ENCODE results near the gene ANKRD65. TPM values are rescaled to one million over a fixed set of nuclear protein-coding genes. Genes with fewer than 3 reads are reported as not detected.

ANKRD65 gene
- total RNA-seq, 1 experiment from 2014 or later = 14.7 TPM

DNA sequence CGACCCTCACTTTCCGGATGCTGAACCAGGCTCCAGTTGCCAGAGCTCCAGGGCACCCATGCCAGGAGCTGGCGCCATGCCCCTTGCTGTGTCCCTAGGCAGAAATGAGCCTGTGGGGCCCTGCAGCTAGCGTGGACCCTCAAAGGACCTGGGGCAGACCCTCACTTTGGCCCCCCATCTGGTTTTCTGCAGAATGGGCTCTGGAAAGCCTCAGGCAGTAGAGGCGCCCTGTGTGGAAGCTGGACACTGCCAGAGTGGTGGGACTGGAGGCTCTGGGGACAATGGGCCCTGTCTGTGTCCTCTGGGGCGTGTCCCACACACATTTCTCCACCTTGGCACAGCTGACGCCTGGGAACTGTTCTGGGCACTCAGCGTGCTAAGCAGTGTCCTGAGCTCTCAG lies 39.8 kb downstream of the ANKRD65 start:
- ChIA-PET CTCF (no interaction called here), POLR2A (ENCODE audit: unreplicated experiment) (no interaction called here)
- Histone ChIP-seq H2AFZ (no peak overlapping the region), H3K79me2 (ENCODE audit: low read depth) (peaks cover 10% of the 10 kb centered on the region; the same call in 1 of the 2 replicates), H4K20me1 (ENCODE audit: insufficient read depth) (no peaks in the 10 kb centered on the region), H3K9me2 (ENCODE audit: insufficient read depth) (no peaks in the 10 kb centered on the region), H3K4me2 (no peak overlapping the region), H3K4me3 (no peak overlapping the region), H3K27ac (no peak overlapping the region), H3K36me3 (ENCODE audit: low read depth) (no peaks in the 10 kb centered on the region), H3K9me3 (ENCODE audit: insufficient read depth, low read depth) (no peaks in the 10 kb centered on the region), H3F3A (ENCODE audit: insufficient read depth, low read depth) (peaks cover 20% of the 10 kb centered on the region; the same call in 1 of the 2 replicates), H3K27me3 (ENCODE audit: insufficient read depth, low read depth) (no peaks in the 10 kb centered on the region), H3K4me1 (replicated peaks; ENCODE audit: insufficient read depth) (0 out of 2 replicates have a peak, but pooled peaks cover under 1% of the 10 kb centered on the region)
- no peak for DNase-seq
- intact Hi-C loops (cut with micrococcal nuclease; ENCODE audit: unreplicated experiment) = no loop called here
- TF ChIP-seq, protein P1, sequence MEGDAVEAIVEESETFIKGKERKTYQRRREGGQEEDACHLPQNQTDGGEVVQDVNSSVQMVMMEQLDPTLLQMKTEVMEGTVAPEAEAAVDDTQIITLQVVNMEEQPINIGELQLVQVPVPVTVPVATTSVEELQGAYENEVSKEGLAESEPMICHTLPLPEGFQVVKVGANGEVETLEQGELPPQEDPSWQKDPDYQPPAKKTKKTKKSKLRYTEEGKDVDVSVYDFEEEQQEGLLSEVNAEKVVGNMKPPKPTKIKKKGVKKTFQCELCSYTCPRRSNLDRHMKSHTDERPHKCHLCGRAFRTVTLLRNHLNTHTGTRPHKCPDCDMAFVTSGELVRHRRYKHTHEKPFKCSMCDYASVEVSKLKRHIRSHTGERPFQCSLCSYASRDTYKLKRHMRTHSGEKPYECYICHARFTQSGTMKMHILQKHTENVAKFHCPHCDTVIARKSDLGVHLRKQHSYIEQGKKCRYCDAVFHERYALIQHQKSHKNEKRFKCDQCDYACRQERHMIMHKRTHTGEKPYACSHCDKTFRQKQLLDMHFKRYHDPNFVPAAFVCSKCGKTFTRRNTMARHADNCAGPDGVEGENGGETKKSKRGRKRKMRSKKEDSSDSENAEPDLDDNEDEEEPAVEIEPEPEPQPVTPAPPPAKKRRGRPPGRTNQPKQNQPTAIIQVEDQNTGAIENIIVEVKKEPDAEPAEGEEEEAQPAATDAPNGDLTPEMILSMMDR (conservative IDR thresholded peaks at IDR 0.05) = no peak
- TF ChIP-seq EZH2 (IDR thresholded peaks at IDR 0.05; ENCODE audit: low read depth) = no peak
- BruUV-seq (replicated peaks) = no TSS peak

DNA sequence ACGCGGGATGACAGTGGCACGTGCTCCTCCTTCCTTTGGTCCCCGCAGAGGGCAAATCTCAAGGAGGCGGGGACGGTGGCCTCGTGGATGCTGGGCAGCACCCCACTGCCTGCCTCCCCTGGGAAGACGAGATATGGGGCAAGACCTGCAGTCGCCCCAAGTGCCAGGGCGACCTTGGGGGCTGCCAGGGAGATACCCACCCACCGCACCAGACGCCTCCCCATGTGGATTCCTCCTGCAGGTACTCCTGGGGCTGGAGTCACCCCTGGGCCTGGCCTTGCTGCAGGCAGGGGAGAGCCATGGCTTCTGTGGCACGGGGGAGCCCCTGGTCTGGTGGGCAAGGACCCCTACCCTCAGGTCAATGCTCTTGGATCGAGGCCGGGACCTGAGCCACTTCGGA lies 40.2 kb downstream of the ANKRD65 start:
- BruUV-seq (replicated peaks) = no TSS peak
- no peak for DNase-seq
- no peak overlapping the region for H3K4me2 ChIP-seq
- no peak overlapping the region for H3K4me3 ChIP-seq
- H3K36me3 ChIP-seq (ENCODE audit: low read depth) = no peaks in the 10 kb centered on the region
- ChIA-PET CTCF (no interaction called here), POLR2A (ENCODE audit: unreplicated experiment) (no interaction called here)
- no peaks in the 10 kb centered on the region for H3K9me3 ChIP-seq (ENCODE audit: insufficient read depth, low read depth)
- H3K4me1 ChIP-seq (replicated peaks; ENCODE audit: insufficient read depth) = peaks cover 4% of the 10 kb centered on the region; the same call in 1 of the 2 replicates
- H3K27ac ChIP-seq = no peak overlapping the region
- intact Hi-C loops (cut with micrococcal nuclease; ENCODE audit: unreplicated experiment) = no loop called here
- H3K27me3 ChIP-seq (ENCODE audit: insufficient read depth, low read depth) = no peaks in the 10 kb centered on the region
- H2AFZ ChIP-seq = no peak overlapping the region
- peaks cover 24% of the 10 kb centered on the region; the same call in 1 of the 2 replicates for H3F3A ChIP-seq (ENCODE audit: insufficient read depth, low read depth)
- no peaks in the 10 kb centered on the region for H3K9me2 ChIP-seq (ENCODE audit: insufficient read depth)
- H3K79me2 ChIP-seq (ENCODE audit: low read depth) = peaks cover 13% of the 10 kb centered on the region
- TF ChIP-seq, protein P1 (conservative IDR thresholded peaks at IDR 0.05) = no peak
- no peak for TF ChIP-seq EZH2 (IDR thresholded peaks at IDR 0.05; ENCODE audit: low read depth)
- H4K20me1 ChIP-seq (ENCODE audit: insufficient read depth) = no peaks in the 10 kb centered on the region

DNA sequence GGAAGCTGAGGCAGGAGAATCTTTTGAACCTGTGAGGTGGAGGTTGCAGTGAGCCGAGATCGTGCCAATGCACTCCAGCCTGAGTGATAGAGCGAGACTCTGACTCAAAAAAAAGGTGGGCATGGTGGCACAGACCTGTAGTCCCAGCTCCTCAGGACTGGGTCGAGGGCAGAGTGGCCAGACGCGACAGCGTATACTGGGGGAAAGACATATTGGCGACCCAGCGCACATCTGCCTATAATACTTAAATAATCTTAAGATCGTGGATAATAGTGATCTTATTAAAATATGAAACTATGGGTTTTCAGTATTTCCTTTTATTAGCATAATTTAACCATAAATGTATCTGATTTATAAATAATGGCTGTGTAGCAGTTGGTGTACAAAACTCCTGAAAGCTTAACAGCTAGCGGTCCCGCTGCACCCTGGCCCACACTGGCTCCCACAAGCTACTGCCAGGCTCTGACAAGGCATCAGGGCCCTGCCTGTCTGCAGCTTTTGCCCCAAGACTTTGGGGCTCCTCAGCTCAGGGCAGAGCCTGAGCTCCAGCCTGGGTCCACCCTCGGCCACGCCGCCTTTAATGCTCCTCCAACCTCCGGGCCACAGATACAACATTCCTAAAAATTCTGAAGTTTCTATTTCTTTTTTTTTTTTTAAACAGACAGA lies 43.4 kb downstream of the ANKRD65 start:
- TF ChIP-seq, protein P1 (conservative IDR thresholded peaks at IDR 0.05) = no peak
- no peak for TF ChIP-seq EZH2 (IDR thresholded peaks at IDR 0.05; ENCODE audit: low read depth)
- DNase-seq = no peak
- ChIA-PET CTCF (interaction anchor here (0.6 kb wide), 1 partner anchor 26 kb away, joined by 5 read pairs; no protein-coding TSS in a partner anchor), POLR2A (ENCODE audit: unreplicated experiment) (interaction anchor here (0.7 kb wide), 1 partner anchor 12 kb away, joined by 4 read pairs; no protein-coding TSS in a partner anchor)
- Histone ChIP-seq H3K36me3 (ENCODE audit: low read depth) (no peaks in the 10 kb centered on the region), H3K27ac (no peak overlapping the region), H3K4me3 (no peak overlapping the region), H3K79me2 (ENCODE audit: low read depth) (peaks cover 30% of the 10 kb centered on the region), H3K9me2 (ENCODE audit: insufficient read depth) (no peaks in the 10 kb centered on the region), H2AFZ (no peak overlapping the region), H3K4me1 (replicated peaks; ENCODE audit: insufficient read depth) (peaks cover 16% of the 10 kb centered on the region), H3K4me2 (no peak overlapping the region), H4K20me1 (ENCODE audit: insufficient read depth) (no peaks in the 10 kb centered on the region), H3F3A (ENCODE audit: insufficient read depth, low read depth) (peaks cover 32% of the 10 kb centered on the region; the same call in 1 of the 2 replicates), H3K27me3 (ENCODE audit: insufficient read depth, low read depth) (no peaks in the 10 kb centered on the region), H3K9me3 (ENCODE audit: insufficient read depth, low read depth) (no peaks in the 10 kb centered on the region)
- BruUV-seq (replicated peaks) = no TSS peak
- intact Hi-C loops (cut with micrococcal nuclease; ENCODE audit: unreplicated experiment) = loop anchor here (10.0 kb wide), 1 partner anchor 127 kb away; no protein-coding TSS in a partner anchor

Measured in PC-9 (cell line).